Measurements from ENCODE around the gene RIOK1. TPM values are rescaled to one million over a fixed set of nuclear protein-coding genes. Genes with fewer than 3 reads are reported as not detected.

Gene RIOK1
- total RNA-seq, 1 donor = 16.8 TPM

DNA sequence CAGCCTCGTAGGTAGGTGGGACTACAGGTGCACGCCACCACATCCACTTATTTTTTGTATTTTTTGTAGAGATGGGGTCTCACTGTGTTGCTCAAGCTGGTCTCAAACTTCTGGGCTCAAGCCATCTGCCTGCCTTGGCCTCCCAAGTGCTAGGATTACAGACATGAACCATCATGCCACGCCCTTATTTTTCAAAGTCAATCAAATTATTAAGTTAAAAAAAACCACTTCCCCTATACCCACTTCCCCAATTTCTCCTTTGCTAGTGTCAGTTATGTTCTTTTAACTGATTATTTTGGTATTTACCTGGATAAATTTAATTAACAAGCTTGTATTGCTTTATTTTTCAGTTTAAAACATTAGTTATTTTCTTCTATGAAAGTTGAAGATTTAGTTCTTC, 49.6 kb downstream of the RIOK1 start:
- TF ChIP-seq, protein P1, sequence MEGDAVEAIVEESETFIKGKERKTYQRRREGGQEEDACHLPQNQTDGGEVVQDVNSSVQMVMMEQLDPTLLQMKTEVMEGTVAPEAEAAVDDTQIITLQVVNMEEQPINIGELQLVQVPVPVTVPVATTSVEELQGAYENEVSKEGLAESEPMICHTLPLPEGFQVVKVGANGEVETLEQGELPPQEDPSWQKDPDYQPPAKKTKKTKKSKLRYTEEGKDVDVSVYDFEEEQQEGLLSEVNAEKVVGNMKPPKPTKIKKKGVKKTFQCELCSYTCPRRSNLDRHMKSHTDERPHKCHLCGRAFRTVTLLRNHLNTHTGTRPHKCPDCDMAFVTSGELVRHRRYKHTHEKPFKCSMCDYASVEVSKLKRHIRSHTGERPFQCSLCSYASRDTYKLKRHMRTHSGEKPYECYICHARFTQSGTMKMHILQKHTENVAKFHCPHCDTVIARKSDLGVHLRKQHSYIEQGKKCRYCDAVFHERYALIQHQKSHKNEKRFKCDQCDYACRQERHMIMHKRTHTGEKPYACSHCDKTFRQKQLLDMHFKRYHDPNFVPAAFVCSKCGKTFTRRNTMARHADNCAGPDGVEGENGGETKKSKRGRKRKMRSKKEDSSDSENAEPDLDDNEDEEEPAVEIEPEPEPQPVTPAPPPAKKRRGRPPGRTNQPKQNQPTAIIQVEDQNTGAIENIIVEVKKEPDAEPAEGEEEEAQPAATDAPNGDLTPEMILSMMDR (IDR thresholded peaks at IDR 0.05; ENCODE audit: insufficient read depth, low read length) = no peak
- DNase-seq (ENCODE audit: low read depth) = no peak

DNA sequence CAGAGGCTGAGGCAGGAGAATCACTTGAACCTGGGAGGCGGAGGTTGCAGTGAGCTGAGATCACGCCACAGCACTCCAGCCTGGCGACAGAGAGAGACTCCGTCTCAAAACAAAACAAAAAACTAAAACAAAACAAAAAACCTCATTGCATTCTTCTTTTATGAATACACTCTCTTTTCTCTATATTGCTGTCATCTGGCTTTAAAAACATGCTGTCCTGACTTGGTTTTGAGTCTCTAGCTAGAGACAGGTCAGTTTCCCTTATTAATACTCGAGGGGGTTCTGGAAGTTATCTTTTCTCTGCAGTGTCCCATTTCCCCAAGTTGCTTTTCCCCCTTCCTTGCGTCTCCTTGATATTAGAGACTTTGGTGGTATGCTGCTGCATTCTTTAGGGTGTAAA, 50.9 kb downstream of the RIOK1 start:
- TF ChIP-seq, protein P1 (IDR thresholded peaks at IDR 0.05; ENCODE audit: insufficient read depth, low read length) = no peak
- no peak for DNase-seq (ENCODE audit: low read depth)
- no peak overlapping the region for H3K4me3 ChIP-seq (ENCODE audit: low read depth, low read length)

More for the DNA sequence above, 49.6 kb downstream of the RIOK1 start:
- no peak overlapping the region for H3K4me3 ChIP-seq (ENCODE audit: low read depth, low read length)

DNA sequence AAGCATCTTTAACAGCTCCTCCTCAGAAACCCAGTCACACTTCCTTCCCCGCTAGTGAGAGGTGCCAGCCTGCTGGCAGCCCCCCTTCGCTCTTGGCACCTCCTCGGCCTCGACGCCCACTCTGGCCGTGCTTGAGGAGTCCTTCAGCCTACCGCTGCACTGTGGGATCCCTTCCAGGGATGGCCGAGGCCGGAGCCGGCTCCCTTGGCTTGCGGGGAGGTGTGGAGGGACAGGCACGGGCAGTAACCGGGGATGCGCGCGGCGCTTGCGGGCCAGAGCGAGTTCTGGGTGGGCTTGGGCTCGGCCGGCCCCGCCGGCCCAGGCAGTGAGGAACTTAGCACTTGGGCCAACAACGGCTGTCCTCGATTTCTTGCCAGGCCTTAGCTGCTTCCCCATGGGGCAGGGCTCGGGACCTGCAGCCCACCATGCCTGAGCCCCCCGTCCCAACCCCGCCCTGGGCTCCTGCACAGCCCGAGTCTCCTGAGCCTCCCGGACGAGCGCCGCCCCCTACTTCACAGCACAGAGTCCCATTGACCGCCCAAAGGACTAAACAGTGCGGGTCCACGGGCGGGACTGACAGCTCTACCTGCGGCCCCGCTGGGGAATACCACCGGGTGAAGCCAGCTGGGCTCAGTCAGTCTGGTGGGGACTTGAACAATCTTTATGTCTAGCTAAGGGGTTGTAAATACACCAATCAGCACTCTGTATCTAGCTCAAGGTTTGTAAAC, 51.6 kb downstream of the RIOK1 start:
- TF ChIP-seq, protein P1 (IDR thresholded peaks at IDR 0.05; ENCODE audit: insufficient read depth, low read length) = no peak
- DNase-seq (ENCODE audit: low read depth) = no peak
- no peak overlapping the region for H3K4me3 ChIP-seq (ENCODE audit: low read depth, low read length)

DNA sequence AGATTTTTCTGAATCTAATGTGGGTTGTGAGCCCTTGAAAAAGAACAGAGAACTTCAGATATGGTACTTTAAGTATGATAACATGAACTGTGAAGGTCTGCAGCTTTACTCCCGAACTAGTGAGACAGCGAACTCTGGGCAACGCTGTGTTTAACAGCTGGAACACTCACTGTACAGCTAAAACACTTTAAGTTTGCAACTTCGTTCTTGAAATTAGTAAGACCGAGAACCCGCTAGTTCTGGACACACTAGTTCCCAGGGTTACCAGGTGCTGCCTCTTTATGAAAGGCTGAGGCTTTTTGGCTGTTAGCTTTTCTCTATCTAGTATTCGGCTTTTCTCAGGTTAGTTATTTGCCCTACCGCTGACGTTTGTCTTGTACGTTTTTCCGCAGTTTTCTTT, 52.9 kb downstream of the RIOK1 start:
- H3K4me3 ChIP-seq (ENCODE audit: low read depth, low read length) = no peak overlapping the region
- TF ChIP-seq, protein P1 (IDR thresholded peaks at IDR 0.05; ENCODE audit: insufficient read depth, low read length) = no peak
- no peak for DNase-seq (ENCODE audit: low read depth)

DNA sequence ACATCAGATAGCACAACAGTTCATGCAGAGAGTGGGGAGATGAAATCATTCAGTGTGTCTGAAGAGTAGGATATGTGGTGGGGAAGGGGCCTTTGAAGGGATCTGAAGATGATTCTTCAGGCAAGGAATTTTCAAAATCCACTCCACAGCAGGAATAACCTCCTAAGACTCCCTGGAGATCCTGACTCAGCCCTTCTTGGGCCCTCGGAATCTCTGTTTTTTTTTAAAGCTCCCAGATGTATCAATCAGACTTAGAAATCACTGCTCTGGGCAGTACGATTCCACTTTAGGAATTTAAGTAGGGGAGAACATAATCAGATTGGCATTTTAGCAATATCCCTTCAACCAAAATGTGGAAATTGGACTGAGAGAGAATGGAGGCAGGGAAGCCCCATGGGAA, 55.5 kb downstream of the RIOK1 start:
- TF ChIP-seq, protein P1 (IDR thresholded peaks at IDR 0.05; ENCODE audit: insufficient read depth, low read length) = no peak
- peak; percentile 10 for DNase-seq (ENCODE audit: low read depth)
- H3K4me3 ChIP-seq (ENCODE audit: low read depth, low read length) = no peak overlapping the region

DNA sequence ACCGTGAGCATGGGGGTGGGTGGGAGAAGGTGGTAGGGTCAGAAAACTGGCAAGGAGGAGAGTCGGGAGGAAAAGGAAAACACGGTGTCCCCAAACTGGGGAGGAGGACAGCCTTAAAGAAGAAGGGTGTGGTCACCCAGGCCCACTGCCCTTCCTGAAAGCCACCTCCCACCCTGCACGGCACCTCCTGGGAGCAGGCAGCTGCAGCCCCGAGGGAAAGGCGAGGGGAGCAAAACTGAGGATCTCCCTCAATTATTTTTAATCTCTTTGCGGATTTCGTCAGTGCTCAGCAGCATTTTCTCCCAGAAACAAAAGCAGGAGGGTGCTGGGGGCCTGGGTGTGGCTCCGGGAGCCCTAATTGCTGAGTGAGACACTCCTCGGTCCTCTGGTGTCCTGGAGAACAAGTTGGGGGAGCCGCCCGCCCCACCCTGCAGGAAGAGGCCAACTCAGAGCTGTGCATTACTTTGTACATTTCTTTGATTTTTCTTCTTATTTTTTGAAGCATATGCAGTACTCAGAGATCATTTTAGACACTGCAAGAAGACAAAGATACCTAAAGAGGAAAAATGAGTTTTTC, 56.4 kb downstream of the RIOK1 start:
- DNase-seq (ENCODE audit: low read depth) = no peak
- H3K4me3 ChIP-seq (ENCODE audit: low read depth, low read length) = no peak overlapping the region
- TF ChIP-seq, protein P1 (IDR thresholded peaks at IDR 0.05; ENCODE audit: insufficient read depth, low read length) = no peak
